SK-N-MC (cell line): ENCODE results near the gene RASSF10.

ENCODE experiments used
- DNase-seq: peaks from one replicate; pipeline ENCODE4 v3.0.0-alpha.2; 2011; ENCODE audit warnings: low read depth, low spot score
- H3K27ac ChIP-seq: fragments of 200-600 bp; sonication (generic); 2 replicates; pipeline ENCODE4 v1.5.1; 2016; ENCODE audit warnings: mixed run types
- H3K36me3 ChIP-seq: fragments of 200-600 bp; sonication (generic); 2 replicates; pipeline ENCODE4 v1.6.1; 2017; ENCODE audit warnings: antibody characterized with exemption, low read length, mixed read lengths; ENCODE audit not compliant: insufficient read depth
- H3K4me3 ChIP-seq: fragments of 200-600 bp; sonication (generic); 2 replicates; pipeline ENCODE4 v1.5.1; 2016
- H3K9ac ChIP-seq: fragments of 200-600 bp; sonication (generic); 2 replicates; pipeline ENCODE4 v1.8.0; 2017; ENCODE audit warnings: mixed run types, mixed read lengths; ENCODE audit not compliant: insufficient read length
- H3K9me3 ChIP-seq: fragments of 200-600 bp; sonication (generic); 2 replicates; pipeline ENCODE4 v1.6.1; 2017; ENCODE audit warnings: low read depth, mild to moderate bottlenecking, antibody characterized with exemption, low read length, moderate library complexity, mixed read lengths
- EZH2 ChIP-seq: fragments of 200-600 bp; sonication (generic); IDR thresholded peaks from one replicate; pipeline ENCODE4 v1.6.1; 2017; ENCODE audit warnings: antibody characterized with exemption
- FOXP2 ChIP-seq: optimal IDR thresholded peaks from 2 replicates; pipeline ENCODE3; 2011; ENCODE audit warnings: mild to moderate bottlenecking, moderate library complexity; ENCODE audit not compliant: insufficient read depth; ENCODE audit errors: extremely low read length, control extremely low read depth
- POLR2AphosphoS5 ChIP-seq: IDR thresholded peaks from 2 replicates; pipeline ENCODE4 v1.6.1; 2012; ENCODE audit warnings: mild to moderate bottlenecking, low read depth, low read length, borderline replicate concordance

The RASSF10 gene

DNA sequence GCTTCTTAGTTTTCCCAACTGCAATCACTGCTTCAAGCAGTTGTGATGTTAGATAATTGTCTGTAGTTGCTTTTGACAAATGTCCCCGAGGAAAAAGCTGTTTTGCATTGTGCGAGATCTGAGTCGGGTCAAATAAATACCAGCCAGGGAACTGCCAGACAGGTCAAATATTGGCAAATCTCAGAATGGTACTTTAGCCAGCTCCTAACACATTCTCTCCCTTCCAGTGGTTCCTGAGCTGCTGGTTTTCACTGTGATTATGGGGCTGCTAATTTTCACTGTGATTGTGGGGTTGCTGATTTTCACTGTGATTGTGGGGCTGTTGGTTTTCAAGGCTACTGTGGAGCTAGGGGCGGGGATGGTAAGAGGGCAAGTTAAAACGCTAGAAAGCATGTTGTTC is 14.3 kb downstream of the RASSF10 start:
- DNase-seq, result no peak
- no peaks in the 10 kb centered on the region for H3K36me3 ChIP-seq
- no peak overlapping the region for H3K27ac ChIP-seq
- H3K9ac ChIP-seq, result no peak overlapping the region
- H3K4me3 ChIP-seq, result no peak overlapping the region
- no peaks in the 10 kb centered on the region for H3K9me3 ChIP-seq
- TF ChIP-seq EZH2 (no peak), FOXP2 (no peak), POLR2AphosphoS5 (no peak)

- TF ChIP-seq EZH2 (no peak), POLR2AphosphoS5 (no peak)
- Histone ChIP-seq H3K4me3 (no peak overlapping the region), H3K36me3 (no peaks in the 10 kb centered on the region), H3K9ac (no peak overlapping the region), H3K9me3 (no peaks in the 10 kb centered on the region), H3K27ac (no peak overlapping the region)
- DNase-seq, result no peak
Observed at GRCh38 chr11:13026722-13027121, 17.6 kb downstream of the RASSF10 start.

GRCh38 chr11:13028322-13028721 is 19.2 kb downstream of the RASSF10 start:
- Histone ChIP-seq H3K36me3 (no peaks in the 10 kb centered on the region), H3K27ac (no peak overlapping the region), H3K9me3 (no peaks in the 10 kb centered on the region), H3K9ac (no peak overlapping the region), H3K4me3 (no peak overlapping the region)
- TF ChIP-seq FOXP2 (no peak), POLR2AphosphoS5 (no peak), EZH2 (no peak)
- DNase-seq, result no peak

DNA sequence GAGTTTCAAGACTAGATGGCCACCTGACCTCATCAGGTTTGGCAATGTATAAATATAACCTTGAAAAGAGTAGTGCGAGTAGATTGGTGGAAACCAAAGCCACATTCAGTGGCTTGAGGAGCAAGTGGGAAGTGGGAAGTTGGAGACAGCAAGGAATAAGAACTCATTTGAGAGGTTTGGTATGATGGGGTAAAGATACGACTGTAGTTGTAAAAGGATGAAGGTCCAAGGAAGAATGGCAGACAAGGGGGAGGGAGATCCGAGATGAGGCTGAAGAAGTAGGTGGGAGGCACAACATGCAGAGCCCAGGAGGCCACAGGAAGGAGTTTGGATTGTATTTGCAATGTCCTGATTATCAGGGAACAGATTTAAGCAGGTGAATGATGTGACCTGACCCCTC is 20.8 kb downstream of the RASSF10 start:
- TF ChIP-seq POLR2AphosphoS5 (no peak), FOXP2 (no peak), EZH2 (no peak)
- H3K9me3 ChIP-seq, result no peaks in the 10 kb centered on the region
- no peak overlapping the region for H3K4me3 ChIP-seq
- no peak overlapping the region for H3K9ac ChIP-seq
- H3K36me3 ChIP-seq, result no peaks in the 10 kb centered on the region
- H3K27ac ChIP-seq, result no peak overlapping the region
- no peak for DNase-seq

DNA sequence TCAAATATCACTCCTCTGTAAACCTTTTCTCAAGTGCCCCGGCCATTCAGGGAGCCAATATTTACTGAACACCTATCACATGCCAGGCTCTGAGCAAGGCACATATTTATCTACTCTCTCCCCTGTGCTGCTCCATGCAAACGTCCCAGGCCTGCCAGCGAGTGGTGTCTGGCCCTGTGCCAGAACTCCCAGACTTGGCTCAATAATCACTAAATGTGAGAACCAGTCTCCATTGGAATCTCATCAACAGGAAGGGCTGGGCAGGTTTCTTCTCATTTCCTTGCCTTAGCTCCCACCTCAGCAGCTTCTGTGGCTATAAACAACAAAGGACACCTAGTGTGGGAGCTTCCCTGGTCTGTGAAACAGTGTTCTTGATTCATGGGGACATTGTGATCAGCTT is 21.7 kb downstream of the RASSF10 start:
- Histone ChIP-seq H3K9ac (no peak overlapping the region), H3K4me3 (no peak overlapping the region), H3K9me3 (no peaks in the 10 kb centered on the region), H3K36me3 (no peaks in the 10 kb centered on the region), H3K27ac (no peak overlapping the region)
- TF ChIP-seq EZH2, result no peak
- no peak for TF ChIP-seq POLR2AphosphoS5
- no peak for TF ChIP-seq FOXP2
- no peak for DNase-seq

GRCh38 chr11:13031349-13031748 is 22.2 kb downstream of the RASSF10 start:
- H3K27ac ChIP-seq, result no peak overlapping the region
- no peaks in the 10 kb centered on the region for H3K36me3 ChIP-seq

GRCh38 chr11:13033760-13034533 is 24.8 kb downstream of the RASSF10 start:
- no peak for TF ChIP-seq FOXP2
- TF ChIP-seq POLR2AphosphoS5, result no peak
- Histone ChIP-seq H3K9me3 (no peaks in the 10 kb centered on the region), H3K4me3 (no peak overlapping the region), H3K9ac (no peak overlapping the region), H3K36me3 (no peaks in the 10 kb centered on the region), H3K27ac (no peak overlapping the region)
- DNase-seq, result no peak

More at GRCh38 chr11:13031349-13031748, 22.2 kb downstream of the RASSF10 start:
- Histone ChIP-seq H3K4me3 (no peak overlapping the region), H3K9ac (no peak overlapping the region), H3K9me3 (no peaks in the 10 kb centered on the region)
- DNase-seq, result no peak
- TF ChIP-seq POLR2AphosphoS5 (no peak), EZH2 (no peak), FOXP2 (no peak)

DNA sequence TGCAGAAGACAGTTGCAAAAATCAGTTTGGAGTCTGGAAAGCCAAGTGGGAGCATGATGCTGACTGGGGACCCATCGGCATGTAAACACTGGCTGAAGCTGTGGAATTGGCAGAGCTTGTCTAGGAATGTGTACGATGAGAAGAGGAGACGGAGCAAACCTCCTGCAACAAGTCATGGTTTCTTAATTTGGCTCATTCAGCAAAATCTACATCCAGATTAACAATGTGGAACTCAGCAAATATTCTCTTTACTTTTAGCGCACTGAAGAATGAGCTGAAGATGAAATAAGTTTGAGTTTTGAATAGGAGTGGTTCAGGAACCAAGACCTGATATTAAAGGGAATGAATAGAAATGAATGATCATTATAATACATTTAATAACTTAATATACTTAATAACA is 26.6 kb downstream of the RASSF10 start:
- Histone ChIP-seq H3K4me3 (no peak overlapping the region), H3K27ac (no peak overlapping the region), H3K36me3 (no peaks in the 10 kb centered on the region), H3K9me3 (no peaks in the 10 kb centered on the region), H3K9ac (no peak overlapping the region)
- TF ChIP-seq EZH2 (no peak), POLR2AphosphoS5 (no peak), FOXP2 (no peak)
- no peak for DNase-seq

DNA sequence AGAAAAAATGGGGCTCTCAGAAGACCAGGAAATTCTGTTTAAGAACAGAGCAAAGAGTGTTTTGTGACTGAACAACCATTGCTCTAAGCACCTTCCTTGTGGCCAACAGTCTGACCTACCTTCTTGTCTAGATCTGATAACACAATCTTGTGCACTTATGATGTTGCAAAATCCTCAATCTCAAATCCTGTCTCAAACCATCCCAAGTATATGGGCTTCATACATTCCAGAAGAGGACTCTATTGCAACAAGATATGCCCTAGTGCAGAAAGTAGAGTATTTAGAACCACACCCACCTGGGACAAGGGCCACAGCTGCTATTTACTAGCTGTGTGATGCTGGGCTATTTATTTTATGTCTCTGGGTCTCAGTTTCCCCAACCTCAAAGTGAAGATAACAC is 27.1 kb downstream of the RASSF10 start:
- TF ChIP-seq POLR2AphosphoS5, result no peak
- TF ChIP-seq FOXP2, result no peak
- no peak for TF ChIP-seq EZH2
- Histone ChIP-seq H3K4me3 (no peak overlapping the region), H3K9ac (no peak overlapping the region), H3K36me3 (no peaks in the 10 kb centered on the region), H3K27ac (no peak overlapping the region), H3K9me3 (no peaks in the 10 kb centered on the region)
- DNase-seq, result no peak
